NCI-H1436 treated with DMSO at 0.1 percent for 48 hours (cell line): ENCODE measurements around the gene RGS6.
"Not testable (repeated sequence)": the region's sequence is repeated elsewhere in the genome, so short reads cannot be mapped to it uniquely, and the experiment has no call there.

Experiments
- DNase-seq: peaks from one replicate; lab custom pipeline; 2025; lab: John Stamatoyannopoulos, UW

The RGS6 gene

DNA sequence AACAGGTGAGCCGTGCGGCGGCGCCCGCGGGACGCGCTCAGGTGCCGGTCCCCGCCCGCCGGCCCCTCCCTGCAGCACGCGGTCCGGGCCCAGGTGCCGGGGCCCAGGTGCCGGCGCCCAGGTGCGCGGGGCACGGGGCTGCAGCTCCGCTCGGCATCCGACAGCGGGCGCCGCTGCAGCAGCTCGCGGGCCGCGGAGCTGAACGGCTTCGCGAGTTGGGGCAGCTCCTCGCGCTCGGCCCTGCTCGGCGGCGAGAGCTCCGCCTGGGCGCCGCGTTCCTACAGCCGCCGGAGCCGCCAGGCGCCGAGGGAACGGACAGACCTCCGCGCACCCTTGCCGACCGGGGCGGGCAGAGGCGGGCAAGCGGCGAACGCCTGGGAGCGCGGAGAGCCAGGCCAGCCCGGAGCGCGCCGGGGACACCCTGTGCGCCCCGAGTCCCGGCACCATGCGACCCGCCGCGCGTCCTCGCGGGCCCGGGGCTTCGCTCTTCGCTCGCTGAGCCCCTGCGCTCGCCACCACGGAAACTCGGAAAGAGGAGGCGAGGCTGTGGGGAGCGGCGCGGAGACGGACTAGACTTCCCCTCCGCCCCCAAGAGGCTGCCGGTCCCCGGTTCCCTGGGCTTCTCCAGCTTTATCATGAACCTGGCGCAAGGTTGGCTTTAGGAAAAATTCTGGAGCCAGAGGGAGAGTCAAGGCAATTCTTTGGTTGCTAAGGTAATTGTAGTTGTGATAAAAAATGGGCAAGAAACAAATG is at the start of gene RGS6:
TSS of gene RGS6 (plus strand) at position 201 of the 753 bp plus-strand sequence.
- no peak for DNase-seq

DNA sequence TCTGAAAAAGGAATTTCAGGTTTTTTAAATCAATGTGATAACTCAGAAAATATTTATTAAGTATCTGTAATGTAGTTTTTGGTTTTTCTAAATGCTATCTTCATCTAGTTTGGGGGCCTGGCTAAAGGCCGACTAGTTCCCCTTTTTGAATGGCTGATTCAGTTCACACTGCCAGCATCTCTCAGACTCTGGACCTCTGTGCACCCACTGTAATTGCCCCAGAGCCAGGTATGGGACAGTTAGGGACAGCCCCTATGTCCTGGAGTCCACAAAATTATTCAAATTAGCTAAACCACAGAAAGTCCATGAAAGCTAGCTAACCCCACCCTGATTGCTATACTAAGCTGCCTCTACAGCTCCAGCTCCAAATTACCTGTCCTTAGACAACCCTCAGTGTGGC is 49.1 kb upstream of the RGS6 start:
- DNase-seq: no peak

DNA sequence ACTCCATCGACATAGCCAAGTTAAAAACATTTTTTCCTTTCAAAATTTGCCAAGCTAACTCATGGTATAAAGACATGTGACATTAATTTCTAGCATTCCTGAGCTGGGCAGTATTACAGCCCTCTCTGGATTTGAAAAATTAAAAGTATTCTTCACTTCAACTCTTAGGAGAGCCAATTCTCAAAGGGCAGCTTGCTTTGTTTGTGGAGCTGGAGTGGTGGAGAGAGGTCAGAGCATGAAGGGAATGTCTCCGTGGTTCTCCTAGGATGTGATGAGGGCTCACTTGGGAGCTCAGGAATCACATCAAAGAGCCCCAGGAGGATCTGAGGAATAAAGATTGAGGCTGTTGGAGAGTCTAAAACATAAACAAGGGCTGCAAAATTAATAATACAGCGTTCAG is 46.9 kb upstream of the RGS6 start:
- no peak for DNase-seq

DNA sequence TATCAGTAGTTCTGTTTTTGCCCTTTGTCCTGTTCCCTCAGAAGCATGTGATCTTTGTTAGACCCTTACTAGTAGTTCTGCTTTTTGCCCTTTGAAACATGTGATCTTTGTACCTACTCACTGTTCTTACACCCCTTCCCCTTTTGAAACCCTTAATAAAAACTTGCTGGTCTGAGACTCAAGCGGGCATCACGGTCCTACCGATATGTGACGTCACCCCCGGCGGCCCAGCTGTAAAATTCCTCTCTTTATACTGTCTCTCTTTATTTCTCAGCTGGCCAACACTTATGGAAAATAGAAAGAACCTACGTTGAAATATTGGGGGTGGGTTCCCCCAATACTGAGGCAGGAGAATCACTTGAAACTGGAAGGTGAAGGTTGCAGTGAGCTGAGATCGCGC is 44.4 kb upstream of the RGS6 start:
- not testable (repeated sequence) for DNase-seq

DNA sequence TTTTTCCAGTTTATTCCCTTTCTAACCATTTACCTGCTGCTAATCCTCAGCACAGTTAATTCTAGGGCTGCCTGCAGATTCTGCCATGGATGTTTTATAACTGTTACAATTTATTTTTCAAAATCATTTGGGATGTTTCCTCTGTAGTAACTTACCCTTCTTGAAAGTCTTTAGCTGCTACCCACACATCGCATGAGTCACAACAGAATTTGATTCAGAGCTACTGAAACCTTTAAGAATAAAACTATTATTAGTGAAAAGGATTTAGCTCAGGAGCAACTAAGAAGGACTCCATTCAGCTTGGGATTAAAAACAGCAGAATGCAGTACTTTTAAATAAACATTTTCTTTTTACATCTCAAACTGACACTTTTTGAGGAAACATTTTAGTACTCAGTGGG is 41.7 kb upstream of the RGS6 start:
- DNase-seq: no peak

DNA sequence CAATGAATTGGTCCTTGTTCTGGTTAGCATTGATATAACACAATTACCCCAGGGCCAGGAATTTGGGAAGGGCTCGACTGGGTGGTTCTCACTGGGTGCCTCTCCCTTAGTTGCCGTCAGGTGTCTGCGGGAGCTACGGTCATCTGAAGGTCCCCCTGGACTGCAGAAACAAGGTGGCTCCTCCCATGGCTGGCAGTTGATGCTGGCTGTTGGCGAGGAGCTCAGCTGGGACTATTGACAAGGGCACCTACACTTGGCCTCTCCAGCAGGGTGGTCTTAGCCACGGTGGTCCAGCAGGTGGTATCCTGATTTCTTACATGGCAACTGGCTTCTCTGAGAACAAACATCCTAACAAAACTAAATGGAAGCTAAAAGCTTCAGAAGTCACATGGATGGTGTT is 41.0 kb upstream of the RGS6 start:
- no peak for DNase-seq

DNA sequence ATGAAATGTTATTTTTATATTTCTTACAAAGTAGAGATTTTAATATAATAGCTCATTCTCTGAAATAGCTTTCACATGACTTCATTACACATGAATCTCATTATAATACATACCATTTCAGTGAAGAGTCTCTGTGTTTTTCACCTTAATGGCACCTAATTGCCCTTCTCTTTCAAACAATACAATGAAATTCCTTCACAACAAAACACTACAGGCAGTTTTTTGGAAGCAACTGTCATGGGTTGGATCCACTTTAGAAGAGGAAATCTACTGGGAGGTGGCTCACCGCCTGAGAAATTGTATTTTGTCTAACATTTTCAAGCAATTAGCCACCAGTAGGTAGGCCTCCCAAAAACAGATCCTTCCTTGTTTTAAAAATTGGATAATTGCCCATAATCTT is 40.3 kb upstream of the RGS6 start:
- no peak for DNase-seq

DNA sequence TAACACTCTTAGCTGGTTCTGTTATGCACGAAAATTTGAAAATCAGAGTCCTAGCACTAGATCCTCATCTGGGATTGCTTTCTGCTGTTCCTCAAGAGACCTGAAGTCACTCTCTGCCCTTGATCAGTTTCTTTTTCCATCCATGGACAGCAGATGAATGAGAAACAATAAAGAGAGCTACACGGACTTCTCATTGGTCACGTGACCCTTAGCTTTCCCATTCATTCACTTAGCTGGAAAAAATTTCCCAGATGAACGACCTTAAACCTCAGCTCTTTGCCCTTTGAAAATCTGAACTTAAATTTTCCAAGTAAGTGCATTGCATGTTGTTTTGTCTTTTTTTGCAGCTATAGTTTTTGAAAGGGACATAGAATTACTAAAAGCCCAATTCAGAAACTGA is 27.2 kb upstream of the RGS6 start:
- no peak for DNase-seq

DNA sequence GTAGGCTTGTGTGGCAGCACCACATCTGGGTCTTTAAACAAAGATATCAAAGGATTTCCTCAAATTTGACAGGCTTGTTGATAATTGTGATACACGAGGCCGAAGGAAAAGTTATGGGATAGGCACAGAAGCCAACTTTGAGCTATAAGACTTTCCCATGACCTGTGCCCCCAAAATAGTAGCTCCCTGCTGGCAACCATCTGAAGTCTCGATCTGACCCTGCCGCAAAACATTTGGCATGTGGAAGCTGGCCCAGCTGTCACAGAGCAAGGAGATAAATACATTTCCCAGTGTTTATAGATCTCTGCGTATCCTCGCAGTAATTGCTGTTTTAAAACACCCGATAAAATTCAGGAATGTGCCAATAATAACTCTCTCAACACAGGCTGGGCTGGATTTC is 26.4 kb upstream of the RGS6 start:
- no peak for DNase-seq

DNA sequence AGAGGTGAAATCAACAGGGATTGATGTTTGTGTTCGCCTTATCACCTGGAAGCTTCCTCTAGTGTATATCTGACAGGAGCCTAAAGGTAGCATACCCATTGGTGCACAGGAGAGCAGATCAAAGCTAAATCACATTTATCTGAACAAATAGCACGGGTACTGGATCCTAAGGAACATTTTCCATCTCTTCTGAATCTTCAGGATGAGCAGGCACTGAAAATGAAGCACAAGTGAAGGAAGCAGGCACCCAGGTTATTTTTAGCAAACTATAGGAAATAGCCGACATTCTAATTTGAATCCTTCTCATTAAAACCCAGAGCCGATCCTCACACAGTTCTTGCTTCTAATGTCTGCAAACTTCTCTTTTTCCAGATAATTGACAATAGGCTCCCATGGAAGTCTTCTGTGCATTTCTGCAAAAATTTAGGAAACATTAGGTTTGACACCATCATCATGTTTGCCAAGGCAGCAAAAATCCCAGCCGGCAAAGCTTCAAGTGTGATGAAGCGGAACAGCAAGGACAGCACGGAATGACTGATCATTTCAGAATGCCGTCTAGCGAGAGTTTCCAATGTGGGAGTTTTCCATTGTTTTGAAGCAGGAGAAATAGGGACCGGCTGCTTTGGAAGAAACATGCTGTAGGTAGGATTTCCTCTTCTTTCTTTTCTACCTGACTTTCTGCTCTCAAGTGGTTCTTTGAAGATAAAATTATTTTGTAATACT is 24.3 kb upstream of the RGS6 start:
- DNase-seq: no peak

DNA sequence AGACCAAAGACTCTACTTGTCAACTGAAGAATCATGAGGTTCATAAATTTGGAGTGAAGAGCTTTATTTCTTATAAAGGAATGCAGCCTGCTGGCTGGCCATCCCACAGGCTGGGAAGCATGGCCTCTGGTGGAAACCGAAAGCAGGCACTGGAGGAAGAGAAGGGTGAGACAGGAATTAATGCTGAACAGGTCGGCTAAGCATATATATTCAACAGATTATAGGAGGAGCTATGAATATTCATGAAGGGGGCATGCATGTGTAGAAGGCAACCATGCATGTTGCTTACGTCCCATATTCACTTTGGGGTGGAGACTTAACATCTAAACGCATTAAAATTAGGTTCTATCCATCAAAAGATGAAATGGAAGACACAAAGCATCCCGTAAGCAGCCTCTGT is 20.6 kb upstream of the RGS6 start:
- DNase-seq: no peak

DNA sequence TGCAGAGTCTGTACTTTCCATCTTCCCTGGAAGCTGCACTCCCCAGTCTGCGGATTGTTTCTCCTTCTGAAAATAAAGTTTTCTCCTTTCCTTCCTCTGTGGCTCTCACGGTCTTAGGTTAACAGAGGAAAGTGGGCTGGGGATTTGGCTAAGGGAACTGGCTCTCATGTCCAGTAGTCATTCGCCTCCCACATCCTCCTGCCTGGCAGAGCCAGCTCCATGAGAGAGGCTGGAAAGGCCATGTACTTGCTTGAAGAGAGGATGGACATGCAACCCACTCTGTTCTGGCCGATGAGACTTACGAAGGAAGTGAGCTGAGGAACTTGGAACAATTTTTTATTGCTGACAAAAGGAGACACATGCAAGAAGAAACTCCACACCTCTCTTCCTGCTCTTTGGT is 18.9 kb upstream of the RGS6 start:
- no peak for DNase-seq

DNA sequence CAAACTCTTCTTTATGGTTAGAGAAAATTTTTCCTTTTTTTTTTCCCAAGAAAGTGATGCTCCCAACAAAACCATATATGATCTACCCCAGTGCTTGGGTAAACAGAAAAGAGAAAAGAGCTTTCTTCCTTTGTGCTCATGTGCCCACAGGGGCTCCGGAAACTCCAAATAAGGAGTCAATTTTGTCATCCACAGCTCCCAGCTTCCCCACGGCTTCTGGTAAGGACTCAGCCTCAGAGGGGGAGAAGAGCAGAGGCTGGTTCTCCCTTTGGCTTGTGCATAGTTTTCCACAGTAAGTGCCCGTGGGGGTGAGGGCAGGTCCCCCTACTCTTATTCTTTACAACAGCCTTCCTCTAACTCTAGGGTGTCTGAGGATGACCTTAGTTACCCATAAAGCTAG is 13.3 kb upstream of the RGS6 start:
- no peak for DNase-seq

DNA sequence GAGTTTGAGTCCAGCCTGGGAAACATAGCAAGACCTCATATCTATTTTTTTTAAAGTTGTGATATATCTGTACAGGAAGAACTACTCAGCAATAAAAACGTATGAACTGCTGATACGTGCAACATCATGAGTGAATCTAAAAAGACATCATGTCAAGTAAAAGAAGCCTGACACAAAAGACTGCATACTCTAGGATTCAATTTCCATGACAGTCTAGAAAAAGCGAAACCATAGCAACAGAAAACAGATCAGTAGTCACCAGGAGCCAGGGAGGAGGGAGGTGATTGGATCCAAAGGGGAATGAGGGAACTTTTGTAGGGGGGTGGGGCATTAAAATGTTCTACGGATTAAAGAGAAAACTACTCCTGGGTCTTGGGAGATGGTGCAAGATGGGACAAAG is 8.7 kb upstream of the RGS6 start:
- no peak for DNase-seq

DNA sequence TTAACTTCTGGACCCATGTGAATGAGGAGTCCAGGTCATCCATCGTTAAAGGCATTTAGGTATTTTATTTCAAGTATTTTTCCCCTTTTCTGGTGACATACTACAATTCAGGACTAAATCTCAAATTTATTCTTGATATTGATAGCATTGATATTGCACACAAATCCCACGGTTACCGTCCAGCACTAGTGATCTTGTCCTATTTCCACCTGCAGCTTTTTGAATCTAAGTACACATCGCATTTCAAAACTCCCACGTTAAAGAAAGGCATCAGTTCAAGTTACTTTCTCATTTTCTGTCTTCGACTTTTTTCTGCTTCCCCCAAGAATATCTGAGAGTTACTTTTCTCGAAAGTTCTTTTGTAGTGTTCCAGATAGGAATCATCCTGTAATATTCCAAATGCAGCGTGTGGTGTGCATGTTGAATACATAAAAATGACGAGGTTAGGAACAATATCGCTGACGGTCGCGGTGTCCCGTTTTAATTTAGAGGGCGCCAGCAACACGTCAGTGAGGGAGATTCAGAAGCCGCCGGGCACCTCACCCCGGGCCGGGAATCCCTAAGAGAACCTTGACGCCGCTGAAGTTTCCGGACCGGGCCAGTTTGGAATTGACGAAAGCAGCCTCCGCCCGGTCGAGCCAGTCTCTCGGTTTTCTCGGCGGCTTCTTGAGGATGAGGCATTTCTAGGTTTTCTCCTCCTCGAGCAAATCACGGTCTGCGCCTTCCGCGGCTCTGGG is 569 bp upstream of the RGS6 start:
- DNase-seq: no peak

DNA sequence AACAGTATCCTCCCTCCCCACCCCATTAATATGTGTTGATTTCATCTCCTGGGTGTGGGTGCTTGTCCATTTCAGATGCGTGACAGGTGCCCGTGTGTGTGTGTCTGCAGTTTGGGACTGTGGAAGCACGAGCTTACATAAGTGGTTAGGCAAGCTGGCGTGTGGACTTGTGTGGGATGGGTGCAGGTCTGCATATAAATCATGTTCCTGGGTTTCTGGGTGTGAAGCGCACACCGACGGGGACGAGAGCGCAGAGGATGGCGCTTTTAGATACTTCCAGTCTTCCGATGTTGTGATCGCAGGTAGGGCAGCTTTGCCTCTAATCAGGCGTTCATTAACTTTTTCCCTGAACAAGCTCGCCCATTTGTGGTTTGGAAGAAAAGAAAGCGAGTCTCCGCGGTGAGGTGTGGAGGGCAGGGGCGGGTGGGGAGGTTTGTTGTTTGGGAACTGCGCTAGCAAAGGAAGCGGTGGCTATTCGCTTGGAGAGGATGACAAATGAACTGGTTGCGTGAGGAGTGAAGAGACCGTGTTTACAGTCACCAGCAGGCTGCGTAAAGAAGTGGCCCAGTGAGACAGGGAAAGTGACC is 865 bp downstream of the RGS6 start:
- no peak for DNase-seq

DNA sequence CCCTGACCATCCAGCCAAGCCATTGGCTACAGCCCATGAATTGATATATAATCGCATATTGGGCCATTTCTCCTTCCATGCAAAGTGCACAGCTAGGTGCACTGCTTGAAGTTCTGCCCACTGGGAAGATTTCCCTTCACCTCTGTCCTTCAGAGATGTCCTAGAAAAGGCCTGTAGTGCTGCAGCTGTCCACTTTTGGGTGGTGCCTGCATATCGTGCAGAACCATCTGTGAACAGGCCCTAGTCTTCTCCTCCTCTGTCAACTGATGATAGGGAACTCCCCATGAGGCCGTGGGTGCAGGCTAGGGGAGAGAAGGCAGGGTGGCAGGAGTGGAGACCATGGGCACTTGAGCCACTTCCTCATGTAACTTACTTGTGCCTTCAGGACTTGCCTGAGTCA is 6.0 kb downstream of the RGS6 start:
- not testable (repeated sequence) for DNase-seq

DNA sequence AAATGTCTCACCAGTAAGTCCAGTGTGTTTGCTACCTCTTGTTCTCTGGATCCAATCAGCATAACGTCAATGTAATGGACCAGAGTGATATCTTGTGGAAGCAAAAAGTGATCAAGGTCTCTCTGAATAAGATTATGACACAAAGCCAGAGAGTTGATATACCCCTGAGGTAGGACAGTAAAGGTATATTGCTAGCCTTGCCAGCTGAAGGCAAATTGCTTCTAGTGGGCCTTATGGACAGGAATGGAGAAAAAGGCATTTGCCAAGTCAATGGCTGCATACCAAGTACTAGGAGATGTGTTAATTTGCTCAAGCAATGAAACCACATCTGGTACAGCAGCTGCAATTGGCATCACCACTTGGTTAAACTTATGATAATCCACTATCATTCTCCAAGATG is 7.1 kb downstream of the RGS6 start:
- not testable (repeated sequence) for DNase-seq

DNA sequence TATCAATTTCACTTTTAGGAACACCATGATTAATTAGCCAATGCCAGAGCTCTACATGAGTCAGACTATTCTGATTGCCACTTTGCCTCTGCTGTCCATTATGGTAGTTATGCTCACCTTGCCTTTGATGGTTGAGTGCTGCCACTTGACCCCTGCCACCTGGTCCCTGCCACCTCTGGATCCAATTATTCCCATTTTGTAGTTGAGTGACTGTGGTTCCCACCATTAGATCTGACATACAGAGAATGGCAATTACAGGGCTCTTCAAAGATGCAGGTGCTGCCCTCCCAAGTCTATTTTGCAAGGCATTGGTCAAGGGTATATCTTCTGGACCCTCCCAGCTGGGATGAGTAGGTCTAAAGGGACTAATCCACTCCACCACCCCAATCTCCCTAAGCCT is 8.3 kb downstream of the RGS6 start:
- DNase-seq: not testable (repeated sequence)

DNA sequence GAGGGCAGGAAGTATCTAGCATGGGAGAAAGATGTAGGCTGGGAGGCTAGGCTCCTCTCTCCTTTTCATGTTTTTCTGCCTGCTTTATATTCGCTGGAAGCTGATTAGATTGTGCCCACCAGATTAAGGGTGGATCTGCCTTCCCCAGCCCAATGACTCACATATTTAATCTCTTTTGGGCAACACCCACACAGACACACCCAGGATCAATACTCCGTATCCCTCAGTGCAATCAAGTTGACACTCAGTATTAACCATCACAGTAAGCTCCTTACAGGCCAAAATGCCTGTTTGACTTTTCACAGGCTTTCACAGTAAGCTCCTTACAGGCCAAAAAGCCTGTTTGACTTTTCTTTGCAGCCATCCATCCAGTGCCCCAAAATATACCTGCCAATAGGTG is 9.4 kb downstream of the RGS6 start:
- DNase-seq: not testable (repeated sequence)

DNA sequence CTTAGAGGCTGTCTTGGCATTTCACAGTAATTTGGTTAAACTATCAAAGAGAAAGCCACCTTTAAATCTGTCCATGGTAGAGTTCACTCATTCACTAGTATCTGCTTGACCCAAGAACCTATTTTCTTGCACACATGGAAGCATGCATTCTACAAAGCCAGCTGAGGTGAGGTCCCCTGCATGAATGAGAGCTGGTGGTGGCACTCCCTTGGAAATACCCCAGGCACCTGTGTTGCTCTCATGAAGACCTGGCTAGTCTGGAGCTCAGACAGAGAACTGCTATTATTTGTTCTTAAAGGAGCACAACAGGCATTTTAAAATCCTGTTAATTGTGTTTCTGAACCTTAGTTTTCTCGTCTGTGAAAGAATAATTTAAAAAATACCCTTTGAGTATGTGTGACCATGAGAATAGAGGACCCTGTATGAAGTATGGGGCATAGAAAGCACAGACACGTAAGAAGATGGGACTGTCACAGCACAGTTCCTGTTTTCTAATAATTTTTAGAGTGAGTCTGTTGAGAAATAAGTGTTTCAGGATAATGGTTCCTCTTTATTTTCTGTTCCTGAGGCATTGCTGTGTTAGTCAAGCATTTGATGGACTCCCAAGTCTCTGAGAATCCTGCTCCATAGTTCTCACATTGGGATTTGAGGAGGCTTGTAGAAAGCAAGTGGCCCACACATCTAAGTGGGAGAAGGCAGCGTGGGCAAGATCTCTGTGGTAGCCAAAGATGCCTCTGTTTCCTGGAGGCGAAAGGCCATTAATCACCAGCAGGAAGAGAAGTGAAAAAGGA is 10.9 kb downstream of the RGS6 start:
- no peak for DNase-seq

DNA sequence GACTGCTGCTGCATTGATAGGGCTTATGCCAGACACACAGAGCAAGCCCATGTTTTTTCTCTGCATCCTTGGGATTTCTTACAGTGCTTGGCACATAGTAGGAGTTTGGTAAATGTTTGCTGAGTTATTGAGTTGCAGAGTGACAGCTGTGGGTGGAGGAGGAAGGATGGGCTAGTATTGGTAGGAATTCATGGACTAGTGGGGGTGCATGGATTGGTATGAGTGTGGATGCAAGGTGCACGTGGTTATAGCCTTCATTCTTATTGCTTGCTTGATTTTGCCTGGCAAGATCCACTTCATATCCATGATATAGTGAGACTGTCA is 11.4 kb downstream of the RGS6 start:
- DNase-seq: no peak
